Measurements from ENCODE around the gene TTLL8.

DNA sequence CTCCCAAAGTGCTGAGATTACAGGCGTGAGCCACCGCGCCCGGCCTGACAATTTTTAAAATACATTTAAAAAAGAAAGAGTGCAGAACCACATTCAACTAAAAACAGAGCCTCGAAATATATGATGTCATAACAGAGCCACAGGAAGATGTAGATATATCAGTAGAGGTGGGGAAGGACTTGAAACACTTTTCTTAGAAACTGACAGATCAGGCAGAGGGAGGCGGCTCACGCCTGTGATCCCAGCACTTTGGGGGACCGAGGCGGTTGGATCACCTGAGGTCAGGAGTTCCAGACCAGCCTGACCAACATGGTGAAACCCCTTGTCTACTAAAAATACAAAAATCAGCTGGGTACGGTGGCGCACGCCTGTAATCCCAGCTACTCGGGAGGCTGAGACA lies 20.1 kb upstream of the TTLL8 start:
- TF ChIP-seq, protein P1, sequence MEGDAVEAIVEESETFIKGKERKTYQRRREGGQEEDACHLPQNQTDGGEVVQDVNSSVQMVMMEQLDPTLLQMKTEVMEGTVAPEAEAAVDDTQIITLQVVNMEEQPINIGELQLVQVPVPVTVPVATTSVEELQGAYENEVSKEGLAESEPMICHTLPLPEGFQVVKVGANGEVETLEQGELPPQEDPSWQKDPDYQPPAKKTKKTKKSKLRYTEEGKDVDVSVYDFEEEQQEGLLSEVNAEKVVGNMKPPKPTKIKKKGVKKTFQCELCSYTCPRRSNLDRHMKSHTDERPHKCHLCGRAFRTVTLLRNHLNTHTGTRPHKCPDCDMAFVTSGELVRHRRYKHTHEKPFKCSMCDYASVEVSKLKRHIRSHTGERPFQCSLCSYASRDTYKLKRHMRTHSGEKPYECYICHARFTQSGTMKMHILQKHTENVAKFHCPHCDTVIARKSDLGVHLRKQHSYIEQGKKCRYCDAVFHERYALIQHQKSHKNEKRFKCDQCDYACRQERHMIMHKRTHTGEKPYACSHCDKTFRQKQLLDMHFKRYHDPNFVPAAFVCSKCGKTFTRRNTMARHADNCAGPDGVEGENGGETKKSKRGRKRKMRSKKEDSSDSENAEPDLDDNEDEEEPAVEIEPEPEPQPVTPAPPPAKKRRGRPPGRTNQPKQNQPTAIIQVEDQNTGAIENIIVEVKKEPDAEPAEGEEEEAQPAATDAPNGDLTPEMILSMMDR (IDR thresholded peaks at IDR 0.05), result no peak
- no peak for TF ChIP-seq CREB1 (CRISPR knock-in tag; IDR thresholded peaks at IDR 0.05)
- TF ChIP-seq TEAD4 (CRISPR knock-in tag; IDR thresholded peaks at IDR 0.05), result no peak
- TF ChIP-seq, protein P2, sequence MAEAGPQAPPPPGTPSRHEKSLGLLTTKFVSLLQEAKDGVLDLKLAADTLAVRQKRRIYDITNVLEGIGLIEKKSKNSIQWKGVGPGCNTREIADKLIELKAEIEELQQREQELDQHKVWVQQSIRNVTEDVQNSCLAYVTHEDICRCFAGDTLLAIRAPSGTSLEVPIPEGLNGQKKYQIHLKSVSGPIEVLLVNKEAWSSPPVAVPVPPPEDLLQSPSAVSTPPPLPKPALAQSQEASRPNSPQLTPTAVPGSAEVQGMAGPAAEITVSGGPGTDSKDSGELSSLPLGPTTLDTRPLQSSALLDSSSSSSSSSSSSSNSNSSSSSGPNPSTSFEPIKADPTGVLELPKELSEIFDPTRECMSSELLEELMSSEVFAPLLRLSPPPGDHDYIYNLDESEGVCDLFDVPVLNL (CRISPR knock-in tag; IDR thresholded peaks at IDR 0.05; ENCODE audit: borderline replicate concordance, low read depth), result no peak
- TF ChIP-seq, protein P3, sequence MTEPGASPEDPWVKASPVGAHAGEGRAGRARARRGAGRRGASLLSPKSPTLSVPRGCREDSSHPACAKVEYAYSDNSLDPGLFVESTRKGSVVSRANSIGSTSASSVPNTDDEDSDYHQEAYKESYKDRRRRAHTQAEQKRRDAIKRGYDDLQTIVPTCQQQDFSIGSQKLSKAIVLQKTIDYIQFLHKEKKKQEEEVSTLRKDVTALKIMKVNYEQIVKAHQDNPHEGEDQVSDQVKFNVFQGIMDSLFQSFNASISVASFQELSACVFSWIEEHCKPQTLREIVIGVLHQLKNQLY (CRISPR knock-in tag; IDR thresholded peaks at IDR 0.05), result no peak
- no peak for TF ChIP-seq JUN (CRISPR knock-in tag; IDR thresholded peaks at IDR 0.05)
- TF ChIP-seq, protein P4, sequence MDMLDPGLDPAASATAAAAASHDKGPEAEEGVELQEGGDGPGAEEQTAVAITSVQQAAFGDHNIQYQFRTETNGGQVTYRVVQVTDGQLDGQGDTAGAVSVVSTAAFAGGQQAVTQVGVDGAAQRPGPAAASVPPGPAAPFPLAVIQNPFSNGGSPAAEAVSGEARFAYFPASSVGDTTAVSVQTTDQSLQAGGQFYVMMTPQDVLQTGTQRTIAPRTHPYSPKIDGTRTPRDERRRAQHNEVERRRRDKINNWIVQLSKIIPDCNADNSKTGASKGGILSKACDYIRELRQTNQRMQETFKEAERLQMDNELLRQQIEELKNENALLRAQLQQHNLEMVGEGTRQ (CRISPR knock-in tag; IDR thresholded peaks at IDR 0.05), result no peak
- TF ChIP-seq SP1 (CRISPR knock-in tag; conservative IDR thresholded peaks at IDR 0.05), result no peak
- no peak for TF ChIP-seq ZNF138 (CRISPR knock-in tag; conservative IDR thresholded peaks at IDR 0.05)
- no peak for TF ChIP-seq TEAD1 (CRISPR knock-in tag; IDR thresholded peaks at IDR 0.05)
- TF ChIP-seq RELA (CRISPR knock-in tag; IDR thresholded peaks at IDR 0.05; ENCODE audit: borderline replicate concordance), result no peak
- no peak for TF ChIP-seq NR2C2 (CRISPR knock-in tag; IDR thresholded peaks at IDR 0.05)
- no peak for TF ChIP-seq NFE2L1 (CRISPR knock-in tag; IDR thresholded peaks at IDR 0.05)
- TF ChIP-seq, protein P5, sequence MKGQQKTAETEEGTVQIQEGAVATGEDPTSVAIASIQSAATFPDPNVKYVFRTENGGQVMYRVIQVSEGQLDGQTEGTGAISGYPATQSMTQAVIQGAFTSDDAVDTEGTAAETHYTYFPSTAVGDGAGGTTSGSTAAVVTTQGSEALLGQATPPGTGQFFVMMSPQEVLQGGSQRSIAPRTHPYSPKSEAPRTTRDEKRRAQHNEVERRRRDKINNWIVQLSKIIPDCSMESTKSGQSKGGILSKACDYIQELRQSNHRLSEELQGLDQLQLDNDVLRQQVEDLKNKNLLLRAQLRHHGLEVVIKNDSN (CRISPR knock-in tag; IDR thresholded peaks at IDR 0.05), result no peak

Measured in WTC11 (cell line).